ENCODE data around the gene OBSCN. TPM values are rescaled to one million over a fixed set of nuclear protein-coding genes. Genes with fewer than 3 reads are reported as not detected.

OBSCN gene
- total and polyA plus RNA-seq, 4 donors, result 0.54 to 5.6 (median 2.7) TPM

GRCh38 chr1:228373004-228373680, 165.3 kb downstream of the OBSCN start:
- 89% methylated on average over 12 of the region's 12 CpGs for WGBS
- peaks cover 0 to 3% (median 0%) of the 10 kb centered on the region in 4 donors for H3K4me1 ChIP-seq (ENCODE audit: control insufficient read depth in 4 of 4, insufficient read depth in 4 of 4, low read length in 3 of 4)
- H3K36me3 ChIP-seq (ENCODE audit: control insufficient read depth in 4 of 4, insufficient read depth in 3 of 4, low read depth in 1 of 4, low read length in 3 of 4), result no peaks in the 10 kb centered on the region
- no peak overlapping the region for H3K4me3 ChIP-seq (ENCODE audit: low read depth in 1 of 3, low read length in 3 of 3)
- no peak for TF ChIP-seq HNF4G (IDR thresholded peaks at IDR 0.05)
- no peak for TF ChIP-seq GABPA (IDR thresholded peaks at IDR 0.05 in 1 of 2, conservative IDR thresholded peaks at IDR 0.05 in 1 of 2)
- TF ChIP-seq FOXA2 (IDR thresholded peaks at IDR 0.05), result no peak
- TF ChIP-seq, protein P1, sequence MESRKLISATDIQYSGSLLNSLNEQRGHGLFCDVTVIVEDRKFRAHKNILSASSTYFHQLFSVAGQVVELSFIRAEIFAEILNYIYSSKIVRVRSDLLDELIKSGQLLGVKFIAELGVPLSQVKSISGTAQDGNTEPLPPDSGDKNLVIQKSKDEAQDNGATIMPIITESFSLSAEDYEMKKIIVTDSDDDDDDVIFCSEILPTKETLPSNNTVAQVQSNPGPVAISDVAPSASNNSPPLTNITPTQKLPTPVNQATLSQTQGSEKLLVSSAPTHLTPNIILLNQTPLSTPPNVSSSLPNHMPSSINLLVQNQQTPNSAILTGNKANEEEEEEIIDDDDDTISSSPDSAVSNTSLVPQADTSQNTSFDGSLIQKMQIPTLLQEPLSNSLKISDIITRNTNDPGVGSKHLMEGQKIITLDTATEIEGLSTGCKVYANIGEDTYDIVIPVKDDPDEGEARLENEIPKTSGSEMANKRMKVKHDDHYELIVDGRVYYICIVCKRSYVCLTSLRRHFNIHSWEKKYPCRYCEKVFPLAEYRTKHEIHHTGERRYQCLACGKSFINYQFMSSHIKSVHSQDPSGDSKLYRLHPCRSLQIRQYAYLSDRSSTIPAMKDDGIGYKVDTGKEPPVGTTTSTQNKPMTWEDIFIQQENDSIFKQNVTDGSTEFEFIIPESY (IDR thresholded peaks at IDR 0.05), result no peak
- no peak for TF ChIP-seq RXRA (IDR thresholded peaks at IDR 0.05)
- TF ChIP-seq, protein P2, sequence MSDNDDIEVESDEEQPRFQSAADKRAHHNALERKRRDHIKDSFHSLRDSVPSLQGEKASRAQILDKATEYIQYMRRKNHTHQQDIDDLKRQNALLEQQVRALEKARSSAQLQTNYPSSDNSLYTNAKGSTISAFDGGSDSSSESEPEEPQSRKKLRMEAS (IDR thresholded peaks at IDR 0.05), result no peak
- no peak for TF ChIP-seq JUND (IDR thresholded peaks at IDR 0.05)
- TF ChIP-seq HNF4A (conservative IDR thresholded peaks at IDR 0.05), result no peak
- TF ChIP-seq ATF3 (IDR thresholded peaks at IDR 0.05), result no peak
- TF ChIP-seq RAD21 (IDR thresholded peaks at IDR 0.05), result no peak
- no peak for TF ChIP-seq REST (IDR thresholded peaks at IDR 0.05)
- no peak for TF ChIP-seq SP1 (IDR thresholded peaks at IDR 0.05)
- TF ChIP-seq NR2F2 (IDR thresholded peaks at IDR 0.05), result no peak
- TF ChIP-seq FOXA1 (IDR thresholded peaks at IDR 0.05), result no peak
- DNase-seq (ENCODE audit: low spot score), result no peak
- H3K27ac ChIP-seq (ENCODE audit: low read depth in 1 of 2, low read length in 2 of 2), result no peak overlapping the region
- H3K9me3 ChIP-seq (ENCODE audit: control insufficient read depth in 4 of 4, low read length in 3 of 4), result no peaks in the 10 kb centered on the region
- no peak overlapping the region for H3K9ac ChIP-seq (ENCODE audit: low read depth in 1 of 2, low read length in 2 of 2)
- H3K27me3 ChIP-seq (ENCODE audit: control insufficient read depth in 4 of 4, insufficient read depth in 4 of 4, low read length in 3 of 4), result no peaks in the 10 kb centered on the region

GRCh38 chr1:228373681-228374571, 166.1 kb downstream of the OBSCN start:
- WGBS, result 83% methylated on average over 14 of the region's 14 CpGs
- no peak overlapping the region for H3K27ac ChIP-seq (ENCODE audit: low read depth in 1 of 2, low read length in 2 of 2)
- H3K4me3 ChIP-seq (ENCODE audit: low read depth in 1 of 3, low read length in 3 of 3), result no peak overlapping the region
- no peak overlapping the region for H3K9ac ChIP-seq (ENCODE audit: low read depth in 1 of 2, low read length in 2 of 2)
- no peaks in the 10 kb centered on the region for H3K36me3 ChIP-seq (ENCODE audit: control insufficient read depth in 4 of 4, insufficient read depth in 3 of 4, low read depth in 1 of 4, low read length in 3 of 4)
- no peak for TF ChIP-seq YY1 (IDR thresholded peaks at IDR 0.05)
- no peak for TF ChIP-seq SP1 (IDR thresholded peaks at IDR 0.05)
- TF ChIP-seq, protein P2 (IDR thresholded peaks at IDR 0.05), result no peak
- TF ChIP-seq REST (IDR thresholded peaks at IDR 0.05), result no peak
- TF ChIP-seq RAD21 (IDR thresholded peaks at IDR 0.05), result no peak
- no peak for TF ChIP-seq NR2F2 (IDR thresholded peaks at IDR 0.05)
- DNase-seq (ENCODE audit: low spot score), result no peak
- H3K9me3 ChIP-seq (ENCODE audit: control insufficient read depth in 4 of 4, low read length in 3 of 4), result no peaks in the 10 kb centered on the region
- peaks cover 0 to 9% (median 5%) of the 10 kb centered on the region in 4 donors for H3K4me1 ChIP-seq (ENCODE audit: control insufficient read depth in 4 of 4, insufficient read depth in 4 of 4, low read length in 3 of 4)
- H3K27me3 ChIP-seq (ENCODE audit: control insufficient read depth in 4 of 4, insufficient read depth in 4 of 4, low read length in 3 of 4), result no peaks in the 10 kb centered on the region
